Esophagus (tissue), 2 donors: ENCODE measurements around the gene RASGRP2. TPM values are rescaled to one million over a fixed set of nuclear protein-coding genes. Genes with fewer than 3 reads are reported as not detected.

Experiments
- H3K27ac ChIP-seq, 2 donors: one replicate each; pipeline ENCODE4 v1.5.1; 2013; ENCODE audit warnings: low read depth in 2 of 2, mild to moderate bottlenecking in 2 of 2, inconsistent platforms in 1 of 2, low read length in 1 of 2, moderate library complexity in 1 of 2
- H3K27me3 ChIP-seq, 2 donors: one replicate each; pipeline ENCODE4 v1.6.1; 2013; ENCODE audit warnings: low read length in 2 of 2, control low read depth in 1 of 2, mild to moderate bottlenecking in 1 of 2; ENCODE audit not compliant: insufficient read depth in 2 of 2, control insufficient read depth in 1 of 2
- H3K36me3 ChIP-seq, 2 donors: one replicate each; pipeline ENCODE4 v1.6.1; 2013; ENCODE audit warnings: low read length in 1 of 2; ENCODE audit not compliant: control insufficient read depth in 2 of 2, insufficient read depth in 2 of 2
- H3K4me1 ChIP-seq, 2 donors: one replicate each; pipeline ENCODE4 v1.6.1; 2013; ENCODE audit warnings: low read length in 1 of 2; ENCODE audit not compliant: control insufficient read depth in 2 of 2, insufficient read depth in 2 of 2
- H3K4me3 ChIP-seq, 2 donors: one replicate each; pipeline ENCODE4 v1.5.1; 2013; ENCODE audit warnings: low read length in 2 of 2, mild to moderate bottlenecking in 2 of 2, low read depth in 1 of 2, moderate library complexity in 1 of 2
- H3K9me3 ChIP-seq, 2 donors: one replicate each; pipeline ENCODE4 v1.6.1; 2013; ENCODE audit warnings: mild to moderate bottlenecking in 2 of 2, low read depth in 1 of 2, low read length in 1 of 2, moderate library complexity in 1 of 2; ENCODE audit not compliant: control insufficient read depth in 2 of 2, insufficient read depth in 1 of 2
- WGBS, 2 donors: extraction: QIAGEN DNeasy Blood & Tissue Kit; methylation state at CpG; one replicate each; pipeline ENCODE4 v1.1.7; 2013; 5-methylcytosine and 5-hydroxymethylcytosine counted together
- polyA plus RNA-seq, 2 donors: library from polyadenylated mRNA; stranded (reverse); fragments of 200-250 nt; gene quantifications; one replicate each; pipeline ENCODE4 v1.2.3, GENCODE V29; 2013
- donor health status: healthy with polysubstance abuse.
- donor health status: Bipolar disorder and iron deficiency.

Gene RASGRP2
- polyA plus RNA-seq, 2 donors: 7.9 to 13.0 TPM

- Histone ChIP-seq H3K27me3 (no peaks in the 10 kb centered on the region), H3K27ac (no peak overlapping the region), H3K4me1 (peaks cover under 1 to 5% of the 10 kb centered on the region in 2 donors), H3K9me3 (no peaks in the 10 kb centered on the region), H3K36me3 (peaks cover 0 to 11% of the 10 kb centered on the region in 2 donors), H3K4me3 (no peak overlapping the region)
- 82 to 85% methylated on average over 19 of the region's 19 CpGs for WGBS, 2 donors
Measured at GRCh38 chr11:64757549-64758329, 13.8 kb upstream of the RASGRP2 start.

GRCh38 chr11:64755681-64756361 lies 11.9 kb upstream of the RASGRP2 start:
- H3K27ac ChIP-seq: no peak overlapping the region
- 80 to 81% methylated on average over 13 of the region's 13 CpGs for WGBS, 2 donors
- H3K4me1 ChIP-seq: no peaks in the 10 kb centered on the region
- no peaks in the 10 kb centered on the region for H3K27me3 ChIP-seq
- peaks cover 0 to 3% of the 10 kb centered on the region in 2 donors for H3K36me3 ChIP-seq
- H3K9me3 ChIP-seq: no peaks in the 10 kb centered on the region
- H3K4me3 ChIP-seq: no peak overlapping the region

- Histone ChIP-seq H3K27me3 (no peaks in the 10 kb centered on the region), H3K4me1 (no peaks in the 10 kb centered on the region), H3K27ac (no peak overlapping the region), H3K36me3 (peaks cover 0 to 3% of the 10 kb centered on the region in 2 donors), H3K4me3 (no peak overlapping the region), H3K9me3 (no peaks in the 10 kb centered on the region)
- WGBS, 2 donors: 91 to 93% methylated on average over 20 to 21 of the region's 21 CpGs
Measured at GRCh38 chr11:64754919-64755662, 11.1 kb upstream of the RASGRP2 start.

GRCh38 chr11:64754124-64754918 lies 10.4 kb upstream of the RASGRP2 start:
- no peaks in the 10 kb centered on the region for H3K27me3 ChIP-seq
- H3K4me3 ChIP-seq: no peak overlapping the region
- 88 to 89% methylated on average over 26 of the region's 26 CpGs for WGBS, 2 donors
- H3K36me3 ChIP-seq: peaks cover 0 to 3% of the 10 kb centered on the region in 2 donors
- no peaks in the 10 kb centered on the region for H3K4me1 ChIP-seq
- H3K9me3 ChIP-seq: no peaks in the 10 kb centered on the region
- no peak overlapping the region for H3K27ac ChIP-seq

DNA sequence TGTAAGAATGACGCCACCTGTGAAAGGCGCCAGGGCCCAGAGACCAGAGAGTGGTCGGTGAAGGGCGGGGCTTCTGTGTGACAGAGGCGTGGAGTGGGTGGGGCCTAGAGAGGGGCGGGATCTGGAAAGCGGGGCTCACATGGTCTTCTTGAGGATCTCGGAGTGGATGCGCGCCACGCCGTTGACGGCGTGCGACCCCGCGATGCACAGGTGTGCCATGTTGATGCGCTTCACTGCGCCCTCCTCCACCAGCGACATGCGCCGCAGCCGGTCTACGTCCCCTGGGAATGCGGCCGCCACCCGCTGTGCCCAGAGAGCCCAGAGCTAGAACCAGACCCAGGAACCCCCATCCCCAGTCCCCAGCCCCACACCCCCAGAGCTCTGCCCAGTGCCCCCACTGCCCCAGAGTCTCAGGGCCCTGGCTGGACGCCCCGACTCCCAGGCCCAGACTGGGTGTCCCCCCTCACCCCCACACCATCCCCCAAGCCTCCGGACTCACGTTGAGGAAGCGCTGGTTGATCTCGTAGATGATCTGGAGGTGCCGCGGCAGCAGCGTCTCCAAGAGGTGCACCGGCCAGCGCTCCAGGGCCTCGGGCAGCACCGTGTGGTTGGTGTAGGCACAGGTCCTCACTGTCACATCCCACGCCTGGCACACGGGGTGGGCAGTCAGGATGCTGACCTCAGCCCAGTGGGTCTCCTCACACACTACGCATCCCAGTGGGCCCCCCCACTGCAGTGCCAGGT lies 9.6 kb upstream of the RASGRP2 start:
- no peaks in the 10 kb centered on the region for H3K4me1 ChIP-seq
- H3K27ac ChIP-seq: no peak overlapping the region
- no peak overlapping the region for H3K4me3 ChIP-seq
- peaks cover 0 to 3% of the 10 kb centered on the region in 2 donors for H3K36me3 ChIP-seq
- no peaks in the 10 kb centered on the region for H3K9me3 ChIP-seq
- H3K27me3 ChIP-seq: no peaks in the 10 kb centered on the region
- WGBS, 2 donors: 92 to 95% methylated on average over 43 of the region's 43 CpGs

DNA sequence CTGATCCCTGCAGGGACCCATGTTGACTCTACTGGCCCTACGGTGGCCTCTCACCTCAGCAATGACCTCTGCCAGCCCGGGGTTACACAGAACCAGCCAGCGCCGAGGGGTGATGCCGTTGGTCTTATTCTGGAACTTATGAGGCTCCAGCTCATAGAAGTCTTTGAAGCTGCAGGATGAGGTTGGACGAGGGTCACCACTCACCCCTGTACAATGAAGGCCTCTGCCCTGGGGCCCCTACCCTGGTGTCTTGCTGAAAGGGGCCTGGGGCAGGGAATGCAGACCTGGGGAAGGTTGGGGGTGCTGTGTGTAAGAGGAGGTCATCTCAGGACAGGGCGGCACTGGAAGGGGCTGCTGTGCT lies 9.1 kb upstream of the RASGRP2 start:
- 93 to 95% methylated on average over 7 of the region's 7 CpGs for WGBS, 2 donors
- H3K27me3 ChIP-seq: no peaks in the 10 kb centered on the region
- H3K36me3 ChIP-seq: peaks cover 0 to 3% of the 10 kb centered on the region in 2 donors
- H3K4me3 ChIP-seq: no peak overlapping the region
- H3K27ac ChIP-seq: no peak overlapping the region
- H3K9me3 ChIP-seq: no peaks in the 10 kb centered on the region
- H3K4me1 ChIP-seq: no peaks in the 10 kb centered on the region

GRCh38 chr11:64752175-64752970 lies 8.4 kb upstream of the RASGRP2 start:
- 86 to 90% methylated on average over 14 of the region's 14 CpGs for WGBS, 2 donors
- Histone ChIP-seq H3K36me3 (peaks cover 0 to 3% of the 10 kb centered on the region in 2 donors), H3K4me3 (no peak overlapping the region), H3K9me3 (no peaks in the 10 kb centered on the region), H3K27ac (no peak overlapping the region), H3K4me1 (no peaks in the 10 kb centered on the region), H3K27me3 (no peaks in the 10 kb centered on the region)

- no peak overlapping the region for H3K27ac ChIP-seq
- H3K4me1 ChIP-seq: no peaks in the 10 kb centered on the region
- WGBS, 2 donors: 94 to 95% methylated on average over 9 of the region's 9 CpGs
- peaks cover 0 to 3% of the 10 kb centered on the region in 2 donors for H3K36me3 ChIP-seq
- no peaks in the 10 kb centered on the region for H3K27me3 ChIP-seq
- no peak overlapping the region for H3K4me3 ChIP-seq
- no peaks in the 10 kb centered on the region for H3K9me3 ChIP-seq
Measured at GRCh38 chr11:64751580-64751979, 7.6 kb upstream of the RASGRP2 start.
